Natural killer cell (primary cell): Measurements from ENCODE around the gene MYBPC2. TPM values are rescaled to one million over a fixed set of nuclear protein-coding genes. Genes with fewer than 3 reads are reported as not detected.

Source experiments
- ATAC-seq, 3 donors: fragments of 150-1000 bp in 2 of 3; fragments of 200-7000 bp in 1 of 3; cut with Tn5 transposase; 1 replicate in 1 of 3; 2 replicates in 2 of 3; pipeline ENCODE4 v1.10.0; 2021; ENCODE audit warnings: mild to moderate bottlenecking in 2 of 3, moderate library complexity in 2 of 3
- DNase-seq, 2 donors: peaks; one replicate each; pipeline versions ENCODE4 v3.0.0 to v3.0.0-alpha.2; 2013 to 2021; ENCODE audit warnings: mixed read lengths in 1 of 2
- H3K27ac ChIP-seq: one replicate; pipeline ENCODE4 v1.5.1; 2013; ENCODE audit warnings: mild to moderate bottlenecking, low read length
- H3K27me3 ChIP-seq: one replicate; pipeline ENCODE4 v1.6.1; 2013; ENCODE audit warnings: low read length; ENCODE audit not compliant: control insufficient read depth, insufficient read depth
- H3K36me3 ChIP-seq: one replicate; pipeline ENCODE4 v1.6.1; 2013; ENCODE audit warnings: low read length; ENCODE audit not compliant: control insufficient read depth, insufficient read depth
- H3K4me1 ChIP-seq: one replicate; pipeline ENCODE4 v1.6.1; 2013; ENCODE audit warnings: low read length; ENCODE audit not compliant: control insufficient read depth, insufficient read depth
- H3K4me3 ChIP-seq: one replicate; pipeline ENCODE4 v1.5.1; 2013; ENCODE audit warnings: low read length
- H3K9me3 ChIP-seq: one replicate; pipeline ENCODE4 v1.6.1; 2013; ENCODE audit warnings: low read length; ENCODE audit not compliant: control insufficient read depth, insufficient read depth
- H3K27ac Mint-ChIP-seq, 2 donors: one replicate each; pipeline ENCODE4 v1.8.0; 2022; ENCODE audit warnings: mild to moderate bottlenecking in 2 of 2, mixed read lengths in 2 of 2, moderate library complexity in 1 of 2
- H3K27me3 Mint-ChIP-seq, 2 donors: one replicate each; pipeline ENCODE4 v1.8.0; 2022; ENCODE audit warnings: low read depth in 2 of 2, mixed read lengths in 2 of 2
- H3K36me3 Mint-ChIP-seq: one replicate; pipeline ENCODE4 v1.8.0; 2022; ENCODE audit warnings: mixed read lengths
- H3K4me1 Mint-ChIP-seq, 2 donors: one replicate each; pipeline ENCODE4 v1.8.0; 2022; ENCODE audit warnings: mixed read lengths in 2 of 2
- H3K4me3 Mint-ChIP-seq: one replicate; pipeline ENCODE4 v1.8.0; 2022; ENCODE audit warnings: mild to moderate bottlenecking, moderate library complexity, mixed read lengths
- H3K9me3 Mint-ChIP-seq, 2 donors: one replicate each; pipeline ENCODE4 v1.8.0; 2022; ENCODE audit warnings: mixed read lengths in 2 of 2
- CTCF ChIP-seq: fragments of 200-600 bp; IDR thresholded peaks from one replicate; pipeline ENCODE4 v1.8.0; 2022; ENCODE audit warnings: antibody characterized with exemption
- WGBS: methylation state at CpG from one replicate; pipeline ENCODE4 v1.1.7; 2013; ENCODE audit warnings: missing lambda C conversion rate; ENCODE audit not compliant: insufficient coverage; 5-methylcytosine and 5-hydroxymethylcytosine counted together
- intact Hi-C: fragments of 100-400 bp; cut with micrococcal nuclease; formaldehyde crosslinking; loops from one replicate; pipeline ENCODE4 v1.14.2; 2022
- total RNA-seq, 4 donors: library from RNA; stranded (reverse); fragments of 120-200 nt in 1 of 4; gene quantifications; one replicate each; pipeline versions ENCODE4 v1.2.3 to v1.2.4, GENCODE V29; 2013 to 2022

The MYBPC2 gene
- total RNA-seq, 3 donors from 2014 or later (not counting 1 experiment from before 2014, with no cell fraction given), result 0.09 to 0.15 TPM; not detected in 1

GRCh38 chr19:50450369-50451222 is 17.9 kb downstream of the MYBPC2 start:
- TF ChIP-seq CTCF, result no peak
- H3K4me1 Mint-ChIP-seq, result no peaks in the 10 kb centered on the region
- H3K27ac Mint-ChIP-seq, result no peak overlapping the region
- no peaks in the 10 kb centered on the region for H3K36me3 Mint-ChIP-seq
- no peak for DNase-seq
- Histone ChIP-seq H3K36me3 (no peaks in the 10 kb centered on the region), H3K4me1 (no peaks in the 10 kb centered on the region), H3K4me3 (no peak overlapping the region), H3K9me3 (no peaks in the 10 kb centered on the region), H3K27ac (no peak overlapping the region), H3K27me3 (no peaks in the 10 kb centered on the region)
- WGBS, result 66% methylated on average over 30 of the region's 30 CpGs
- intact Hi-C loops, result no loop called here
- H3K27me3 Mint-ChIP-seq, result no peaks in the 10 kb centered on the region
- no peak for ATAC-seq
- no peaks in the 10 kb centered on the region for H3K9me3 Mint-ChIP-seq
- H3K4me3 Mint-ChIP-seq, result no peak overlapping the region

- 59% methylated on average over 13 of the region's 13 CpGs for WGBS
- H3K4me3 Mint-ChIP-seq, result no peak overlapping the region
- no peak overlapping the region for H3K27ac Mint-ChIP-seq
- no peak for DNase-seq
- H3K27me3 Mint-ChIP-seq, result peaks cover 0 to 1% of the 10 kb centered on the region in 2 donors
- Histone ChIP-seq H3K4me1 (no peaks in the 10 kb centered on the region), H3K4me3 (no peak overlapping the region), H3K36me3 (no peaks in the 10 kb centered on the region), H3K27me3 (no peaks in the 10 kb centered on the region), H3K27ac (no peak overlapping the region), H3K9me3 (no peaks in the 10 kb centered on the region)
- ATAC-seq, result no peak
- intact Hi-C loops, result no loop called here
- TF ChIP-seq CTCF, result no peak
- no peaks in the 10 kb centered on the region for H3K9me3 Mint-ChIP-seq
- no peaks in the 10 kb centered on the region for H3K36me3 Mint-ChIP-seq
- no peaks in the 10 kb centered on the region for H3K4me1 Mint-ChIP-seq
These were observed 18.5 kb downstream of the MYBPC2 start for GRCh38 chr19:50451223-50451534.

- Mint-ChIP-seq H3K4me1 (no peaks in the 10 kb centered on the region), H3K4me3 (no peak overlapping the region), H3K36me3 (no peaks in the 10 kb centered on the region), H3K27ac (no peak overlapping the region), H3K27me3 (peaks cover 0 to 7% of the 10 kb centered on the region in 2 donors), H3K9me3 (no peaks in the 10 kb centered on the region)
- Histone ChIP-seq H3K27me3 (no peaks in the 10 kb centered on the region), H3K4me1 (no peaks in the 10 kb centered on the region), H3K36me3 (no peaks in the 10 kb centered on the region), H3K9me3 (no peaks in the 10 kb centered on the region), H3K4me3 (no peak overlapping the region), H3K27ac (no peak overlapping the region)
- no peak for TF ChIP-seq CTCF
- WGBS, result 95% methylated on average over 2 of the region's 3 CpGs
- DNase-seq (no peak), ATAC-seq (no peak)
- intact Hi-C loops, result no loop called here
These were observed 20.6 kb downstream of the MYBPC2 start for GRCh38 chr19:50453243-50453642.

- DNase-seq (no peak), ATAC-seq (no peak)
- WGBS, result 90% methylated on average over 2 of the region's 2 CpGs
- Histone ChIP-seq H3K4me3 (no peak overlapping the region), H3K36me3 (no peaks in the 10 kb centered on the region), H3K27me3 (no peaks in the 10 kb centered on the region), H3K9me3 (no peaks in the 10 kb centered on the region), H3K27ac (no peak overlapping the region), H3K4me1 (peaks cover 7% of the 10 kb centered on the region)
- Mint-ChIP-seq H3K27me3 (peaks cover 0 to 10% of the 10 kb centered on the region in 2 donors), H3K9me3 (no peaks in the 10 kb centered on the region), H3K4me1 (no peaks in the 10 kb centered on the region), H3K27ac (no peak overlapping the region), H3K36me3 (no peaks in the 10 kb centered on the region), H3K4me3 (no peak overlapping the region)
- intact Hi-C loops, result no loop called here
- TF ChIP-seq CTCF, result no peak
These were observed 23.3 kb downstream of the MYBPC2 start for GRCh38 chr19:50455992-50456391.
